DND-41 (cell line): ENCODE data around the gene SLAIN2.

Experiments used
- ATAC-seq: fragments of 200-7000 bp; cut with Tn5 transposase; 3 replicates; pipeline ENCODE4 v1.9.1; 2021; ENCODE audit warnings: low read depth; ENCODE audit not compliant: insufficient read depth
- DNase-seq: peaks from one replicate; pipeline ENCODE4 v3.0.0-alpha.2; 2020
- H2AFZ ChIP-seq: 2 replicates; pipeline ENCODE4 v1.6.0; 2012; ENCODE audit warnings: low read depth, low read length
- H3K27ac ChIP-seq: 2 replicates; pipeline ENCODE4 v1.5.1; 2012; ENCODE audit warnings: low read length, inconsistent platforms
- H3K27me3 ChIP-seq: fragments of 200-600 bp; sonication (generic); 2 replicates; pipeline ENCODE4 v1.6.0; 2012; ENCODE audit warnings: low read length, mild to moderate bottlenecking, inconsistent platforms; ENCODE audit not compliant: insufficient read depth, poor library complexity
- H3K36me3 ChIP-seq: 2 replicates; pipeline ENCODE4 v1.5.1; 2012; ENCODE audit warnings: low read length, inconsistent platforms; ENCODE audit not compliant: insufficient read depth
- H3K4me1 ChIP-seq: 2 replicates; pipeline ENCODE4 v1.5.1; 2012; ENCODE audit warnings: mild to moderate bottlenecking, low read length; ENCODE audit not compliant: insufficient read depth
- H3K4me2 ChIP-seq: 2 replicates; pipeline ENCODE4 v1.6.0; 2012; ENCODE audit warnings: mild to moderate bottlenecking, moderate library complexity, low read length, inconsistent platforms; ENCODE audit not compliant: insufficient read depth
- H3K4me3 ChIP-seq, 2 experiments: fragments of 200-600 bp in 1 of 2; shearing (Covaris generic) in 1 of 2; 2 replicates each; pipeline ENCODE4 v1.5.1; 2012 to 2016; ENCODE audit warnings: inconsistent platforms in 2 of 2, low read length in 2 of 2, mild to moderate bottlenecking in 2 of 2, low read depth in 1 of 2, moderate library complexity in 1 of 2
- H3K79me2 ChIP-seq: 2 replicates; pipeline ENCODE4 v1.6.0; 2012; ENCODE audit warnings: low read length, inconsistent platforms; ENCODE audit not compliant: insufficient read depth
- H3K9ac ChIP-seq: 2 replicates; pipeline ENCODE4 v1.6.0; 2012; ENCODE audit warnings: low read depth, mild to moderate bottlenecking, inconsistent platforms, low read length, moderate library complexity
- H3K9me3 ChIP-seq: 2 replicates; pipeline ENCODE4 v1.5.1; 2012; ENCODE audit warnings: low read length, moderate library complexity, mild to moderate bottlenecking, inconsistent platforms; ENCODE audit not compliant: insufficient read depth, severe bottlenecking
- H4K20me1 ChIP-seq: 2 replicates; pipeline ENCODE4 v1.6.0; 2012; ENCODE audit warnings: low read length; ENCODE audit not compliant: insufficient read depth
- EZH2 ChIP-seq: IDR thresholded peaks from 3 replicates; pipeline ENCODE4 v1.6.1; 2012; ENCODE audit warnings: borderline replicate concordance, low read depth, mild to moderate bottlenecking, moderate library complexity, low read length, inconsistent platforms; ENCODE audit not compliant: severe bottlenecking
- TF ChIP-seq, protein P1 (sequence below): IDR thresholded peaks from 2 replicates; pipeline ENCODE4 v1.5.1; 2012; ENCODE audit warnings: borderline replicate concordance, low read length, moderate library complexity, mild to moderate bottlenecking; ENCODE audit not compliant: poor library complexity, severe bottlenecking; ENCODE audit errors: extremely low read depth

SLAIN2 gene

DNA sequence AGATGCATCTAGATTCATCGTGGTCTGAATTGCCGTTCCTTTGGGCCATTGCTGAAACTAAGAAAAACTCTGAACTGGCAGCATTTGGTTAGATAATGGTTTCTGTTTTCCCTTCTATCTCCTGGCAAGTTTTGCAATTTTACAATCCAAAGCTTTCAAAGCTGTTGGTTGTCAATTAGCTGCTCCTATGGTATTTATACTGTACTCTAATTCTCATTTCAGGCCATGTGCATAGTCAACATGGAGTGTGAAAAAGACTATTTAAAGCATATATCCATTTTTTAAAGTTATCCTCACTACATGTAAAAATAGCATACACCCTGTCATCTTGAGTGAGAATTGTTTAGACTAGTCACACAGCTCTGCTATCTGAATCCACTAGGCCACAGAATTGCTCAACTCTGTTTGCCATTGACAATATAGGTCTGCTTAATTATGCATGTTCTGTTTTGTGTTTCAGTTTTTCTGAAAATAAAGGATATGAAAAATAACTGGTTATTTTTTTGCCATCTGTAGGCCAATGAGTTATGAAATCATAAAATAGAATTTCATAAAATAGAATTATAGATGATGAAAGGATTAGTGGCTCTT, 44.0 kb upstream of the SLAIN2 start:
- Histone ChIP-seq H3K4me2 (no peak overlapping the region), H4K20me1 (no peaks in the 10 kb centered on the region), H3K27ac (no peak overlapping the region), H3K36me3 (no peaks in the 10 kb centered on the region), H3K27me3 (no peaks in the 10 kb centered on the region), H3K79me2 (no peaks in the 10 kb centered on the region), H3K9ac (no peak overlapping the region), H3K9me3 (no peaks in the 10 kb centered on the region), H3K4me3 (no peak overlapping the region), H2AFZ (no peak overlapping the region), H3K4me1 (no peaks in the 10 kb centered on the region)
- ATAC-seq (no peak), DNase-seq (no peak)
- TF ChIP-seq EZH2: no peak
- TF ChIP-seq, protein P1, sequence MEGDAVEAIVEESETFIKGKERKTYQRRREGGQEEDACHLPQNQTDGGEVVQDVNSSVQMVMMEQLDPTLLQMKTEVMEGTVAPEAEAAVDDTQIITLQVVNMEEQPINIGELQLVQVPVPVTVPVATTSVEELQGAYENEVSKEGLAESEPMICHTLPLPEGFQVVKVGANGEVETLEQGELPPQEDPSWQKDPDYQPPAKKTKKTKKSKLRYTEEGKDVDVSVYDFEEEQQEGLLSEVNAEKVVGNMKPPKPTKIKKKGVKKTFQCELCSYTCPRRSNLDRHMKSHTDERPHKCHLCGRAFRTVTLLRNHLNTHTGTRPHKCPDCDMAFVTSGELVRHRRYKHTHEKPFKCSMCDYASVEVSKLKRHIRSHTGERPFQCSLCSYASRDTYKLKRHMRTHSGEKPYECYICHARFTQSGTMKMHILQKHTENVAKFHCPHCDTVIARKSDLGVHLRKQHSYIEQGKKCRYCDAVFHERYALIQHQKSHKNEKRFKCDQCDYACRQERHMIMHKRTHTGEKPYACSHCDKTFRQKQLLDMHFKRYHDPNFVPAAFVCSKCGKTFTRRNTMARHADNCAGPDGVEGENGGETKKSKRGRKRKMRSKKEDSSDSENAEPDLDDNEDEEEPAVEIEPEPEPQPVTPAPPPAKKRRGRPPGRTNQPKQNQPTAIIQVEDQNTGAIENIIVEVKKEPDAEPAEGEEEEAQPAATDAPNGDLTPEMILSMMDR: no peak

DNA sequence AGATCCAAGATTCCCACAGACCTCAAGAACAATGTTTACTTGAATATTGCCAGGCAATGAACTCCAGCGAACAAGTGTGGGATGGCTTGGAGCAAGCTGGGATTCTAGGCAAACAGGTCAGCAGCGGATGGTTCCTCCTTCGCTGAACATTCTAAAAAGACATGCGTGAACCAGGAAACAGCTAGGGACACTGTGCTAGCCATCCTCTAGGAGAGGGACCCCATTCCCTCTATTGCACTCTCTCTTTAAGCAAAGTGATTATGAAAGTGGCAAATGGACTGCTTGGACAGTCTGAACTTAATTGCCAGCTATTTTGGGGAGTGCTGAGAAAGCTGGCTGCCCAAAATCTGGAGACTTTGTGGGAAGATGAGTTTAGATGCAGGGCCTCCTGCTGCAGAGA, 41.8 kb upstream of the SLAIN2 start:
- H2AFZ ChIP-seq: no peak overlapping the region
- no peak for DNase-seq
- no peak overlapping the region for H3K27ac ChIP-seq
- H3K9ac ChIP-seq: no peak overlapping the region
- H3K36me3 ChIP-seq: no peaks in the 10 kb centered on the region
- ATAC-seq: no peak
- H3K79me2 ChIP-seq: no peaks in the 10 kb centered on the region
- H3K4me1 ChIP-seq: no peaks in the 10 kb centered on the region
- no peak overlapping the region for H3K4me3 ChIP-seq
- H3K27me3 ChIP-seq: no peaks in the 10 kb centered on the region
- H3K4me2 ChIP-seq: no peak overlapping the region
- H3K9me3 ChIP-seq: no peaks in the 10 kb centered on the region
- no peaks in the 10 kb centered on the region for H4K20me1 ChIP-seq
- no peak for TF ChIP-seq EZH2
- TF ChIP-seq, protein P1: no peak

DNA sequence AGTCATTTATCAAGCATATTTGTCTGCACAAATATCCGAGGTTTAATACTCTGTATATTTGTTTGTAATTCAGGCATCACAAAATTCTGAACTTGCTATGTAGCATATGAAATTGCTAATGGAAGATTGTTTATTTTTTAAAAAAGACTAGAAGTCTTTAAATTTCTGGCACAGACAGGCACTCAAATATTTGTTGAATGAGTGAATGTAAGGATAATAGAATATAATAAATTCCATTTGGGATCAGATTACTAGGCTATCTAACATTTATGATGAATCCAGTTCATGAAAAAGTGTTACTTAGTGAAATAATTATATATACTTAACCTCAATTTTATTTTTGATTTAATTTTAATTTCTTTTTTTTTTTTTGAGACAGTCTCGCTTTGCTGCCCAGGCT, 41.3 kb upstream of the SLAIN2 start:
- Histone ChIP-seq H3K4me1 (no peaks in the 10 kb centered on the region), H3K36me3 (no peaks in the 10 kb centered on the region), H3K4me2 (no peak overlapping the region), H4K20me1 (no peaks in the 10 kb centered on the region), H3K4me3 (no peak overlapping the region), H3K9ac (no peak overlapping the region), H3K27ac (no peak overlapping the region), H3K9me3 (no peaks in the 10 kb centered on the region), H2AFZ (no peak overlapping the region), H3K79me2 (no peaks in the 10 kb centered on the region), H3K27me3 (no peaks in the 10 kb centered on the region)
- ATAC-seq (no peak), DNase-seq (no peak)
- TF ChIP-seq EZH2: no peak
- TF ChIP-seq, protein P1: no peak

DNA sequence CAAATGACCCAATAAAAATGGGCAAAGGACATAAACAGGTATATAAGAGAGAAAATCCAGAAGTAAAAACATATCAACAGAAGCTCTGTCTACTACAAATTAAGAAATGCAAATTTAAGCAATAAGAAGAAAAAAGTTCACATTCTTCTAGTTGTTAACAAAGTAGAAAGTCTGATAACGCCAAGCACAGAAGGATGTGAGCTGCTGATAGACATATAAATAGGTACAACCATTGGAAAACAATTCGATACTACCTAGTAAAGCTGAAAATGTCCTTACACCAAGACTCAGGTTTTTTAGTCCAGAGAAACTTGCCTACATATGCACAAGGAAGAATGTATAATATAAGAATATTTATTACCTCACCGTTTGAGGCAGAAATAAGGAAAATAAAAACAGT, 35.8 kb upstream of the SLAIN2 start:
- no peaks in the 10 kb centered on the region for H3K36me3 ChIP-seq
- no peaks in the 10 kb centered on the region for H3K79me2 ChIP-seq
- no peak overlapping the region for H3K27ac ChIP-seq
- H3K27me3 ChIP-seq: peaks cover 3% of the 10 kb centered on the region
- H4K20me1 ChIP-seq: no peaks in the 10 kb centered on the region
- H3K4me1 ChIP-seq: no peaks in the 10 kb centered on the region
- H3K4me3 ChIP-seq: no peak overlapping the region
- no peak overlapping the region for H2AFZ ChIP-seq
- ATAC-seq: no peak
- TF ChIP-seq, protein P1: no peak
- TF ChIP-seq EZH2: no peak
- H3K4me2 ChIP-seq: no peak overlapping the region
- no peak for DNase-seq
- no peaks in the 10 kb centered on the region for H3K9me3 ChIP-seq
- no peak overlapping the region for H3K9ac ChIP-seq
